Kidney epithelial cell (primary cell): ENCODE data around the gene ST3GAL2. TPM values are rescaled to one million over a fixed set of nuclear protein-coding genes. Genes with fewer than 3 reads are reported as not detected.

Experiments
- DNase-seq: peaks from one replicate; pipeline ENCODE4 v3.0.0-alpha.2; 2010; ENCODE audit warnings: low read depth
- H3K27me3 ChIP-seq: 2 replicates; pipeline ENCODE4 v1.6.0; 2011; ENCODE audit warnings: low read length; ENCODE audit not compliant: control insufficient read depth, insufficient read depth
- H3K36me3 ChIP-seq: 2 replicates; pipeline ENCODE4 v1.5.1; 2011; ENCODE audit warnings: low read length; ENCODE audit not compliant: control insufficient read depth, insufficient read depth
- H3K4me3 ChIP-seq: 2 replicates; pipeline ENCODE4 v1.5.1; 2011; ENCODE audit warnings: low read depth, mild to moderate bottlenecking, control low read depth, low read length
- CTCF ChIP-seq: IDR thresholded peaks from 2 replicates; pipeline ENCODE4 v1.5.1; 2011; ENCODE audit warnings: mild to moderate bottlenecking, moderate library complexity, low read length, control low read depth, inconsistent platforms; ENCODE audit not compliant: insufficient read depth, poor library complexity, severe bottlenecking
- total RNA-seq: library from RNA; depleted of rRNA; stranded (reverse); fragments of >200 nt; gene quantifications from 2 replicates; pipeline ENCODE4 v1.2.3, GENCODE V29; 2015

The ST3GAL2 gene
- total RNA-seq, 1 donor from 2014 or later = 22.6 TPM

GRCh38 chr16:70441406-70441990 lies 2.6 kb upstream of the ST3GAL2 start:
- no peak for TF ChIP-seq CTCF
- no peaks in the 10 kb centered on the region for H3K27me3 ChIP-seq
- no peak overlapping the region for H3K4me3 ChIP-seq
- DNase-seq = no peak
- H3K36me3 ChIP-seq = no peaks in the 10 kb centered on the region

GRCh38 chr16:70440009-70440692 lies 1.3 kb upstream of the ST3GAL2 start:
- no peak for DNase-seq
- Histone ChIP-seq H3K36me3 (no peaks in the 10 kb centered on the region), H3K4me3 (no peak overlapping the region), H3K27me3 (no peaks in the 10 kb centered on the region)
- no peak for TF ChIP-seq CTCF

- Histone ChIP-seq H3K27me3 (no peaks in the 10 kb centered on the region), H3K36me3 (no peaks in the 10 kb centered on the region), H3K4me3 (peak overlapping the region; percentile 75)
- no peak for TF ChIP-seq CTCF
- no peak for DNase-seq
Measured at GRCh38 chr16:70438585-70438968, 323 bp downstream of the ST3GAL2 start.

GRCh38 chr16:70437582-70438557 lies 1.0 kb downstream of the ST3GAL2 start:
- TF ChIP-seq CTCF = no peak
- DNase-seq = no peak
- Histone ChIP-seq H3K4me3 (peak overlapping the region; percentile 75), H3K36me3 (no peaks in the 10 kb centered on the region), H3K27me3 (no peaks in the 10 kb centered on the region)

GRCh38 chr16:70437017-70437581 lies 1.8 kb downstream of the ST3GAL2 start:
- peak overlapping the region; percentile 75 for H3K4me3 ChIP-seq

More at GRCh38 chr16:70437017-70437581, 1.8 kb downstream of the ST3GAL2 start:
- Histone ChIP-seq H3K36me3 (no peaks in the 10 kb centered on the region), H3K27me3 (no peaks in the 10 kb centered on the region)
- no peak for TF ChIP-seq CTCF
- DNase-seq = no peak
